ENCODE results near the gene NAT8.

Gene NAT8

GRCh38 chr2:73642338-73643018 is at the start of gene NAT8:
Gene NAT8, minus strand, starts transcription at chr2:73642422. Its CDS starts 794 bp downstream, at chr2:73641628.
- TF ChIP-seq GATA3 (IDR thresholded peaks at IDR 0.05; ENCODE audit: low read depth, low read length) (no peak), GATA2 (IDR thresholded peaks at IDR 0.05; ENCODE audit: low read depth, low read length) (no peak)

GRCh38 chr2:73685764-73686438 is 43.7 kb upstream of the NAT8 start:
- TF ChIP-seq GATA3 (IDR thresholded peaks at IDR 0.05; ENCODE audit: low read depth, low read length), result no peak
- no peak for TF ChIP-seq GATA2 (IDR thresholded peaks at IDR 0.05; ENCODE audit: low read depth, low read length)

GRCh38 chr2:73654175-73654574 is 12.0 kb upstream of the NAT8 start:
- no peak for TF ChIP-seq GATA2 (IDR thresholded peaks at IDR 0.05; ENCODE audit: low read depth, low read length)
- no peak for TF ChIP-seq GATA3 (IDR thresholded peaks at IDR 0.05; ENCODE audit: low read depth, low read length)

GRCh38 chr2:73652348-73652747 is 10.1 kb upstream of the NAT8 start:
- TF ChIP-seq GATA3 (IDR thresholded peaks at IDR 0.05; ENCODE audit: low read depth, low read length), result no peak
- TF ChIP-seq GATA2 (IDR thresholded peaks at IDR 0.05; ENCODE audit: low read depth, low read length), result no peak

- TF ChIP-seq GATA3 (IDR thresholded peaks at IDR 0.05; ENCODE audit: low read depth, low read length), result no peak
- no peak for TF ChIP-seq GATA2 (IDR thresholded peaks at IDR 0.05; ENCODE audit: low read depth, low read length)
These were observed 9.5 kb upstream of the NAT8 start for GRCh38 chr2:73651591-73652230.

- TF ChIP-seq GATA2 (IDR thresholded peaks at IDR 0.05; ENCODE audit: low read depth, low read length), result no peak
- no peak for TF ChIP-seq GATA3 (IDR thresholded peaks at IDR 0.05; ENCODE audit: low read depth, low read length)
These were observed 507 bp downstream of the NAT8 start for GRCh38 chr2:73641767-73642062.

GRCh38 chr2:73640946-73641766 is 1.1 kb downstream of the NAT8 start:
- TF ChIP-seq GATA2 (IDR thresholded peaks at IDR 0.05; ENCODE audit: low read depth, low read length) (no peak), GATA3 (IDR thresholded peaks at IDR 0.05; ENCODE audit: low read depth, low read length) (no peak)

- TF ChIP-seq GATA2 (IDR thresholded peaks at IDR 0.05; ENCODE audit: low read depth, low read length), result no peak
- no peak for TF ChIP-seq GATA3 (IDR thresholded peaks at IDR 0.05; ENCODE audit: low read depth, low read length)
These were observed 1.7 kb downstream of the NAT8 start for GRCh38 chr2:73640511-73640911.

- TF ChIP-seq GATA3 (IDR thresholded peaks at IDR 0.05; ENCODE audit: low read depth, low read length) (no peak), GATA2 (IDR thresholded peaks at IDR 0.05; ENCODE audit: low read depth, low read length) (no peak)
These were observed 3.8 kb downstream of the NAT8 start for GRCh38 chr2:73638429-73638828.

- TF ChIP-seq GATA3 (IDR thresholded peaks at IDR 0.05; ENCODE audit: low read depth, low read length), result no peak
- TF ChIP-seq GATA2 (IDR thresholded peaks at IDR 0.05; ENCODE audit: low read depth, low read length), result no peak
These were observed 27.2 kb downstream of the NAT8 start for GRCh38 chr2:73614997-73615396.

GRCh38 chr2:73614105-73614504 is 28.1 kb downstream of the NAT8 start:
- TF ChIP-seq GATA3 (IDR thresholded peaks at IDR 0.05; ENCODE audit: low read depth, low read length) (no peak), GATA2 (IDR thresholded peaks at IDR 0.05; ENCODE audit: low read depth, low read length) (no peak)

GRCh38 chr2:73611867-73612266 is 30.4 kb downstream of the NAT8 start:
- no peak for TF ChIP-seq GATA3 (IDR thresholded peaks at IDR 0.05; ENCODE audit: low read depth, low read length)
- no peak for TF ChIP-seq GATA2 (IDR thresholded peaks at IDR 0.05; ENCODE audit: low read depth, low read length)

GRCh38 chr2:73611193-73611592 is 31.0 kb downstream of the NAT8 start:
- TF ChIP-seq GATA3 (IDR thresholded peaks at IDR 0.05; ENCODE audit: low read depth, low read length), result no peak
- no peak for TF ChIP-seq GATA2 (IDR thresholded peaks at IDR 0.05; ENCODE audit: low read depth, low read length)

GRCh38 chr2:73610111-73610510 is 32.1 kb downstream of the NAT8 start:
- no peak for TF ChIP-seq GATA2 (IDR thresholded peaks at IDR 0.05; ENCODE audit: low read depth, low read length)
- TF ChIP-seq GATA3 (IDR thresholded peaks at IDR 0.05; ENCODE audit: low read depth, low read length), result no peak
